GM18861 (cell line): ENCODE results near the gene CELSR1.

Experiments
- ATAC-seq: cut with Tn5 transposase; IDR thresholded peaks from one replicate; pipeline ENCODE4 v1.9.1; 2021; ENCODE audit not compliant: unreplicated experiment

CELSR1 gene

GRCh38 chr22:46557736-46558480 is 20.5 kb upstream of the CELSR1 start:
- no peak for ATAC-seq

DNA sequence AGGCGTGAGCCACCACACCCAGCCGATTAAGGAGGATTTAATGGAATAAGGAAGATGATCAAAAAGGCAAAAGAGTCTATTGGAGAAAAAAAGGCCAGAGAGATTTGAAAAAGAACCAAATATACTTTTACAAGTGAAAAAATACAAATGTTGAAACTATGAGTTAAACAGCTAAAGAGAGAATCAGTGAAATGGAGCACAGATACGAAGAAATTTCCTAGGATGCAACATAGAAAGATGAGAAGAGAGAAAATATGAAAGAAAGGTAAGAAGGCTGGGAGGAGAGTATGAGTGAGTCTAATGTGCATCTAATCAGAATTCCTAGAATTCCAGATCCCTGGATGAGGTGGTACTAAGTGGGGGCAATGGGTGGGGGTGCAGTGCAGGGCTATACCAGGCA is 19.4 kb upstream of the CELSR1 start:
- no peak for ATAC-seq

GRCh38 chr22:46553189-46553588 is 15.8 kb upstream of the CELSR1 start:
- no peak for ATAC-seq

DNA sequence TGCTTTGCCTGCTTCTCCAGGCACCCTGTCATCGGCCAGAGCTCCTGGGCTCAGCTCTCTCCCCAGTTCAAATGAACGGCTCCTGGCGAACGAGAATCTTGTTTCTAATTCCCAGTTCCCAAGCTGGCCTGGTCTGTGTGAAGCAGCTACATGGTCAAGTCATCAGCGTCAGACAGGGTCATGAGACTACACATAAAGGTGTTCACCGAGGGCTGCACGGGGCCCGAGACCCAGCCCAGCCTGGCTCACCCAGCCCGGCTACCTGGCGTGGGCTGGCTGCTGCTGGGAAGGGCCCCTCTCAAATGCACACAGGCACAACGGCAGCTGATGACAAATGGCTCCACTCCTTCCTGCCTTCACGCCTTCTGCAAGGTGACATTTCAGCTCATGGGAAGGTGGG is 14.6 kb upstream of the CELSR1 start:
- ATAC-seq: no peak

GRCh38 chr22:46551321-46551720 is 13.9 kb upstream of the CELSR1 start:
- ATAC-seq: no peak

DNA sequence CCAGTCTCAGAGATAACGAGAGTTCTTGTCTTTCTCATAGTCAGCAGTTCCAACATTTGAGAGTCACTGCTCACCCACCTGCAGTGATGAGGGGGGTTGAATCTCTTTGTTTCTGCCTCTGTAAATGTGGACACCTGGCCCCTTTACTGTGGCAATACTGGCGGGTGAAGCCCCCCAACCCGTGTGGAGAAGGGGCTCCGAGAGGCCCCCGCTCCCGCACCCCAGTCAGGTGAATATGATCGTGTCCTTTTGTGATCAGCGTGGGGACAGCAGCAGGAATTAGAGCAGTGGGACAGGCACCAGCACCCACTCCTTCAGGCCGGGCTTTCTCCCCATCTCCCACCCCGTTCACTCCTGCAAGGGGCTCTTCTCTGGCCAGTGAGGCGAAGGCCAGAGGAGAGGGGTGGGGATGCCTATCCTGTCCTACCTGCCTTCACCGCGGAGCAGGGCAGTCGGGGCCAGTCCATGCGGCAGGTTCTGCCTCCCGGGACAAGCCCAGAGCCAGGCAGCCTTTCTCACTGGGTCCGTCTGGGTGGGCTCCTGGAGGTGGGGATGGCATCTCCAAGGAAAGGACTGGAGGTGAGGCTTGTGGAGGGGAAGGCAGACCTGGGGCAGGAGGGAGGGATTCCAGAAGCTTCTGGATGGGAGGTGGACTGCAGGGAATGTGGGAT is 12.7 kb upstream of the CELSR1 start:
- ATAC-seq: no peak

GRCh38 chr22:46549563-46549840 is 12.1 kb upstream of the CELSR1 start:
- no peak for ATAC-seq

GRCh38 chr22:46547883-46548244 is 10.4 kb upstream of the CELSR1 start:
- ATAC-seq: no peak

GRCh38 chr22:46547179-46547882 is 9.9 kb upstream of the CELSR1 start:
- ATAC-seq: no peak

- ATAC-seq: no peak
Measured at GRCh38 chr22:46546466-46547178, 9.2 kb upstream of the CELSR1 start.

- ATAC-seq: no peak
Measured at GRCh38 chr22:46545086-46545792, 7.8 kb upstream of the CELSR1 start.

DNA sequence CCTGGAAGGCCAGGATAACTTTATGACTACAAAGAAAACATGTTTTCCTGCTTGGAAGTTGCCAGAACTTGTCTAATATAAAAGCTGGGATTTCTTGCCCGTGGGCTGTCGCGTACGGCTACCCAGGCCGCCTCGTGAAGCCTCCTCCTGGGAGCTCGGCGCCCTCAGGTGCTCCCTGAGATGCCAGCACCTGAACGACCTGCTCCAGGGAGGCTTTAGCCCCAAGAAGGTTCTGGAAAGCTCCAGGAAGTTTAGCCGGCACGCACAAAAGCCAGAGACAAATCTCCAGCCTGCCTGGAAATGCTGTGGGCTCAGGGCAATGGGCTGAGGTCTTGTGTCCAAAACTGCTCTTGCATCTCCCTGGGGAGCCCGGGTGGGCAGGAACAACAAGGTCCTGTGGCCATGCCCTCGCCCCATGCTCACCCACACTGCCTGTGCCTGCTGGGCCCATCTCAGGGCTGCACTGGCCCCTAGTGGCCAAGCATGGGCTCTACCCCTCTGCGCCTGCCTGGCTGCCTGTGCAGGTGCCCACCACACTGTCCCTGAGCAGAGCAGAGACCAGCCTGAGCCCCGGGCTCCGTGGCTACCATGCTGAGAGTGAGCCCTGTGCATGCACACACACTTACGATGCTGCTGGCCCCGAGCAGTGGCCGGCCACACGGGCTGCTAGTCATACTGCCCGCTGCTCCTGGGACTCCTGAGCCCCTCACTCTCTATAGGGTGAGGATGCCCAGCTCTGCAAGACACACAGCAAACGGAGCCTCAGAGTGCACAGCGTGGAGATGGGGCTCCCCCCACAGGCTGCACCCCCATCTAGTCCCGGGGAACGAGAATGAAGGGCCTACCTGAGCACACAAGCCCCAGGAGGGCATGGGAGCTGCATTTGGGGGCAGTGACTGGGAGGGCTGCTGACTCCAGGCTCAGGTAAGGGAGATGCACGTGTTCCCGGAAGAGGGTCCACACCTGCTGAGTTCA is 4.9 kb upstream of the CELSR1 start:
- no peak for ATAC-seq

GRCh38 chr22:46541536-46541935 is 4.1 kb upstream of the CELSR1 start:
- no peak for ATAC-seq

DNA sequence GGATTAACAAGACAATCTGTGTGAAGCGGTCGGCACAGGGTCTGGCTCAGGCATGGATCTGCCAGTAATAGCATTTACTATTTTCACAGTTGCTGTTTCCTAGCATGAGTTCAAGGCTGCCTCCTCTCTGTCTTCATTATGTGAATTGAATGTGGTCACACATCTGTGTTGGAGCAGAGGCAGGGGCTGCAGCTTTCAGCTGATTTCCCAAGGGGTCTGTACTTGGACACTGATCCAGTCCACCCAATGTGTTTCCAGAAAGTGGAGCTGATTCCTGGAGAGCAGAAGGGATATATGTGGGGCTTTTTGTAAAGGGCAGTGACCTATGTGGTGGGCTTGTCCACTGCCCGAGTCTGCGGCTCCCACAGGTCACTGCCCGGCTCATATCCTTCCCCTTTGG is 3.5 kb upstream of the CELSR1 start:
- no peak for ATAC-seq

GRCh38 chr22:46539169-46539568 is 1.7 kb upstream of the CELSR1 start:
- no peak for ATAC-seq

DNA sequence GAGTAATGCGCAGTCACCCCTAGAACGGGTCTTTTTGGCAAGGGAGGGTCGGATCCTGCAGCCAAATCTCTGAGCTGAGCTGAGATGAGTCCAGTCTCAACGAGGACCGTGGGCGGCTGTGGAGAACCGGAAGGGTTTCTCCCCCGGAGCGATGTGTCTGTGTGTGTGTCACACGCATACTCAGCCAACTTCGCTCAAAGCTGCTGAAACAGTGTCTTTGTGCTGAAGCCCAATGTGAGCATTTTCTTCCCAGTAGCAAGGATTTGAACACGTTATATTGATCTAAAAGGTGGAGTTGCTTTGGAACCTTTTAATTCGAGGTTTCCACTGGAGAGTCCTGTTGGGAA is 1.4 kb upstream of the CELSR1 start:
- ATAC-seq: no peak

DNA sequence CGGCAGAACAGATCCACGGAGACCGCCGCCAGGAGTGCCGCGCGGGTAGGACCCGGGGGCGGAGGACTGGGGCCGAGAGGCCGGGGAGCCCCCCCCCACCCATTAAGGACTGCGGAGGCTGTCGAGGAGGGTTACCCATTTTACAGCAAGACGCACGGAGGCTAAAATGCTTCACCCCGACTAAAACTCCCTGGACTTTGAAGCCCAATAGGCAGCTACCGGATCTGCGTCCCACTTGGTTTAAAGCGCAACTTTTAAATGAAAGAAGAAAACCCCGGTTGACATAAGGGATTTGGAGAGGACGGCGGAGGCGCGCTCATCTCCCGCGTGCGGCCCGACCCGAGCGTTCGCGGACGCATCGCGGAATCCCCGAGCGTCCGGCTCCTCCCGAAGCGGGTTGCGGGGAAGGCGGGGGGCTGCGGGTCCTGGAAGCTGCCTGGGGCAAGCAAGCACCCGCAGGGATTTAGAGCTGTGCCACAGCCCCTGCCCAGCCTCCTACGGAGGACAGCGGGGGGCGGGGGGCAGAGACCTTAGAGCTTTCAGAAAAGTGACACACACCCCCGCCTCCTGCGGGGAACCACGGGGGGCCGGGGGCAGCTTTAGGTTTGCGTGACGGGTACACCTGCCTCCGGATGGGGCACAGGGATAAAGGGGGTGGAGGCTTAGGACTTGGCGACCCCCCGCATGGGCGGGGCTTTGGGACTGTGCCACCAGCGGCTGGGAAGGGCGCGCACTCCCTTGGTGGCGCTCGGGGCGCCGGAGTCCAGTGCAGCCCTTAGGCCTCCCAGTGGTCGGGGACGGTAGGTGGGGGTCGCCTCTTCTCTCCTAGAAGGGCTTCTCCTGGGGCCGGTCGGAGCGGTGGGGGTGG is 760 bp upstream of the CELSR1 start:
- no peak for ATAC-seq

- no peak for ATAC-seq
Measured at GRCh38 chr22:46536537-46537224, 739 bp downstream of the CELSR1 start.
